GM18505 (cell line): ENCODE measurements around the gene BRI3.

Experiments
- ATAC-seq: cut with Tn5 transposase; IDR thresholded peaks from one replicate; pipeline ENCODE4 v1.9.1; 2021; ENCODE audit not compliant: unreplicated experiment
- POLR2A ChIP-seq: IDR thresholded peaks from 4 replicates; pipeline ENCODE4 v1.6.1; 2011; ENCODE audit warnings: borderline replicate concordance; ENCODE audit not compliant: insufficient read depth, insufficient read length; ENCODE audit errors: extremely low read depth

Gene BRI3

GRCh38 chr7:98317366-98318040 is 36.0 kb downstream of the BRI3 start:
- TF ChIP-seq POLR2A = no peak

GRCh38 chr7:98319176-98319575 is 37.7 kb downstream of the BRI3 start:
- ATAC-seq = no peak
- TF ChIP-seq POLR2A = no peak

More at GRCh38 chr7:98317366-98318040, 36.0 kb downstream of the BRI3 start:
- no peak for ATAC-seq

- ATAC-seq = no peak
- TF ChIP-seq POLR2A = no peak
These were observed 39.8 kb downstream of the BRI3 start for GRCh38 chr7:98321301-98321700.

GRCh38 chr7:98322331-98323270 is 41.1 kb downstream of the BRI3 start:
- no peak for ATAC-seq
- TF ChIP-seq POLR2A = no peak

- ATAC-seq = no peak
- TF ChIP-seq POLR2A = no peak
These were observed 42.3 kb downstream of the BRI3 start for GRCh38 chr7:98323597-98324322.

- TF ChIP-seq POLR2A = no peak
- ATAC-seq = no peak
These were observed 43.3 kb downstream of the BRI3 start for GRCh38 chr7:98324782-98325181.

- ATAC-seq = no peak
These were observed 47.8 kb downstream of the BRI3 start for GRCh38 chr7:98329100-98329790.

GRCh38 chr7:98329791-98330373 is 48.4 kb downstream of the BRI3 start:
- no peak for TF ChIP-seq POLR2A

More at GRCh38 chr7:98329100-98329790, 47.8 kb downstream of the BRI3 start:
- no peak for TF ChIP-seq POLR2A

GRCh38 chr7:98330926-98331529 is 49.5 kb downstream of the BRI3 start:
- no peak for ATAC-seq

More at GRCh38 chr7:98329791-98330373, 48.4 kb downstream of the BRI3 start:
- no peak for ATAC-seq

GRCh38 chr7:98334081-98334480 is 52.6 kb downstream of the BRI3 start:
- ATAC-seq = no peak
- no peak for TF ChIP-seq POLR2A

More at GRCh38 chr7:98330926-98331529, 49.5 kb downstream of the BRI3 start:
- TF ChIP-seq POLR2A = no peak

- no peak for TF ChIP-seq POLR2A
- ATAC-seq = no peak
These were observed 54.0 kb downstream of the BRI3 start for GRCh38 chr7:98335411-98335977.

- no peak for ATAC-seq
- TF ChIP-seq POLR2A = no peak
These were observed 57.0 kb downstream of the BRI3 start for GRCh38 chr7:98338441-98338840.
